ENCODE results near the gene HACL1.

HACL1 gene

GRCh38 chr3:15522016-15522415 is 79.4 kb downstream of the HACL1 start (continued):
- TF ChIP-seq, protein P1, sequence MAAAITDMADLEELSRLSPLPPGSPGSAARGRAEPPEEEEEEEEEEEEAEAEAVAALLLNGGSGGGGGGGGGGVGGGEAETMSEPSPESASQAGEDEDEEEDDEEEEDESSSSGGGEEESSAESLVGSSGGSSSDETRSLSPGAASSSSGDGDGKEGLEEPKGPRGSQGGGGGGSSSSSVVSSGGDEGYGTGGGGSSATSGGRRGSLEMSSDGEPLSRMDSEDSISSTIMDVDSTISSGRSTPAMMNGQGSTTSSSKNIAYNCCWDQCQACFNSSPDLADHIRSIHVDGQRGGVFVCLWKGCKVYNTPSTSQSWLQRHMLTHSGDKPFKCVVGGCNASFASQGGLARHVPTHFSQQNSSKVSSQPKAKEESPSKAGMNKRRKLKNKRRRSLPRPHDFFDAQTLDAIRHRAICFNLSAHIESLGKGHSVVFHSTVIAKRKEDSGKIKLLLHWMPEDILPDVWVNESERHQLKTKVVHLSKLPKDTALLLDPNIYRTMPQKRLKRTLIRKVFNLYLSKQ (tag by site-specific recombination; IDR thresholded peaks at IDR 0.05; ENCODE audit: borderline replicate concordance) = no peak
- no peak for TF ChIP-seq GLI2 (tag by site-specific recombination; IDR thresholded peaks at IDR 0.05; ENCODE audit: borderline replicate concordance, low read depth)

GRCh38 chr3:15521573-15521965 is 79.8 kb downstream of the HACL1 start, which contains the start of gene COLQ:
COLQ (minus strand) TSS chr3:15521706; CDS start chr3:15521625, 81 bp downstream.
- no peak within 1 kb of the TSS for H3K27ac ChIP-seq (ENCODE audit: extremely low read depth, low read depth, low read length)
- H3K4me3 ChIP-seq (ENCODE audit: low read depth, low read length) = no peak within 1 kb of the TSS
- H3K9me3 ChIP-seq (ENCODE audit: control insufficient read depth, insufficient read depth, low read depth, low read length) = no peaks in the 10 kb centered on the region
- POLR2A ChIA-PET = no interaction called here
- no peak for TF ChIP-seq ZNF610 (tag by site-specific recombination; IDR thresholded peaks at IDR 0.05; ENCODE audit: borderline replicate concordance)
- no peak for TF ChIP-seq ZSCAN30 (tag by site-specific recombination; IDR thresholded peaks at IDR 0.05)
- no peak for TF ChIP-seq ZNF354C (tag by site-specific recombination; IDR thresholded peaks at IDR 0.05; ENCODE audit: borderline replicate concordance, low read depth)
- TF ChIP-seq, protein P2, sequence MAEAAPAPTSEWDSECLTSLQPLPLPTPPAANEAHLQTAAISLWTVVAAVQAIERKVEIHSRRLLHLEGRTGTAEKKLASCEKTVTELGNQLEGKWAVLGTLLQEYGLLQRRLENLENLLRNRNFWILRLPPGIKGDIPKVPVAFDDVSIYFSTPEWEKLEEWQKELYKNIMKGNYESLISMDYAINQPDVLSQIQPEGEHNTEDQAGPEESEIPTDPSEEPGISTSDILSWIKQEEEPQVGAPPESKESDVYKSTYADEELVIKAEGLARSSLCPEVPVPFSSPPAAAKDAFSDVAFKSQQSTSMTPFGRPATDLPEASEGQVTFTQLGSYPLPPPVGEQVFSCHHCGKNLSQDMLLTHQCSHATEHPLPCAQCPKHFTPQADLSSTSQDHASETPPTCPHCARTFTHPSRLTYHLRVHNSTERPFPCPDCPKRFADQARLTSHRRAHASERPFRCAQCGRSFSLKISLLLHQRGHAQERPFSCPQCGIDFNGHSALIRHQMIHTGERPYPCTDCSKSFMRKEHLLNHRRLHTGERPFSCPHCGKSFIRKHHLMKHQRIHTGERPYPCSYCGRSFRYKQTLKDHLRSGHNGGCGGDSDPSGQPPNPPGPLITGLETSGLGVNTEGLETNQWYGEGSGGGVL (tag by site-specific recombination; IDR thresholded peaks at IDR 0.05) = peak; percentile 73
- peak; percentile 57 for TF ChIP-seq ZSCAN4 (tag by site-specific recombination; IDR thresholded peaks at IDR 0.05)
- no peak for TF ChIP-seq ZNF670 (tag by site-specific recombination; IDR thresholded peaks at IDR 0.05; ENCODE audit: low read depth)
- no peak for TF ChIP-seq EGR2 (tag by site-specific recombination; IDR thresholded peaks at IDR 0.05; ENCODE audit: low read depth)
- no peak for TF ChIP-seq ZNF843 (tag by site-specific recombination; IDR thresholded peaks at IDR 0.05)
- H3K36me3 ChIP-seq (ENCODE audit: control insufficient read depth in 2 of 2, insufficient read depth in 1 of 2, low read length in 2 of 2) = no peaks in the 10 kb centered on the region
- CTCF ChIA-PET = no interaction called here
- no peaks in the 10 kb centered on the region for H3K4me1 ChIP-seq (ENCODE audit: control insufficient read depth, insufficient read depth, low read length)

DNA sequence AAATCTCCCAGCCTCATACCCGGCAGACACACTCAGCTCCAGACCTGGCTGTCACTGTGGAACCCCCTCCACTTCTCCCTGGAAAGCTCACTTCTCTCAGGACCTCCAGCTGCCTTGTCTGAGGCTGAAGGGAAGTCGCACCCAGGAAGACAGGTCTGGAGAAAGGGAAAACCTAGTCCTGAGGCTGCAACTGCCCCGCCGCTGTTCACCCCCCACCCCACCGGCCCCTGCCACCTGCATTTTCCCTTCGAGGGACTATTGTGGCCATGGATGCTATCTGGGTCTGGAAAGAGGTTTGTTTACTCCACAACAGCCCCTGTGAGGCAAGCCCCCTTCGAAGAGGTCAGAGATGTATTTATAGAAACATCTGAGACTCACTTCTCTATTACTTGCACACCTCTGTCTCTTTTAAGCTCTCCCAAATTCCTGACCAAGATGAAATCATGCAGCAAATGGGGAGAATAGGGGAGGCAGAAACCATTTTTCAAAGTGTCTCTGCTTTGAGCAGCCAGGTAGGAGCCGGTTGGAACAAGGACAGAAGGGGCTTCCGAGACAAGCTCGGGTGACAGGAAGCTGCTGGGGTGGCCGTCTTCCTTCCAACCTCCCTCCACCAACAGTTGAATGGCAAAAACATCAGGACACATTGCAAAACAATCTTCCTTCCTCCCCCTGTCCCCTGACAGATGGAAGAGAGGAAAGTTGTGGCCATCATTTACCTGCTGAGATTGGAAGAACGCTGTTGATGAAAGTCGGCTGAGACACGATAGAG is 80.4 kb downstream of the HACL1 start:
- Histone ChIP-seq H3K36me3 (ENCODE audit: control insufficient read depth in 2 of 2, insufficient read depth in 1 of 2, low read length in 2 of 2) (no peaks in the 10 kb centered on the region), H3K4me3 (ENCODE audit: low read depth, low read length) (no peak overlapping the region), H3K27ac (ENCODE audit: extremely low read depth, low read depth, low read length) (no peak overlapping the region), H3K9me3 (ENCODE audit: control insufficient read depth, insufficient read depth, low read depth, low read length) (no peaks in the 10 kb centered on the region), H3K4me1 (ENCODE audit: control insufficient read depth, insufficient read depth, low read length) (no peaks in the 10 kb centered on the region)
- POLR2A ChIA-PET = no interaction called here
- CTCF ChIA-PET = no interaction called here
- TF ChIP-seq ZNF24 (tag by site-specific recombination; IDR thresholded peaks at IDR 0.05) = no peak
- no peak for TF ChIP-seq ZNF48 (tag by site-specific recombination; IDR thresholded peaks at IDR 0.05)
- TF ChIP-seq ZBTB8A (tag by site-specific recombination; IDR thresholded peaks at IDR 0.05) = no peak
- TF ChIP-seq ZNF670 (tag by site-specific recombination; IDR thresholded peaks at IDR 0.05; ENCODE audit: low read depth) = no peak
- TF ChIP-seq, protein P3, sequence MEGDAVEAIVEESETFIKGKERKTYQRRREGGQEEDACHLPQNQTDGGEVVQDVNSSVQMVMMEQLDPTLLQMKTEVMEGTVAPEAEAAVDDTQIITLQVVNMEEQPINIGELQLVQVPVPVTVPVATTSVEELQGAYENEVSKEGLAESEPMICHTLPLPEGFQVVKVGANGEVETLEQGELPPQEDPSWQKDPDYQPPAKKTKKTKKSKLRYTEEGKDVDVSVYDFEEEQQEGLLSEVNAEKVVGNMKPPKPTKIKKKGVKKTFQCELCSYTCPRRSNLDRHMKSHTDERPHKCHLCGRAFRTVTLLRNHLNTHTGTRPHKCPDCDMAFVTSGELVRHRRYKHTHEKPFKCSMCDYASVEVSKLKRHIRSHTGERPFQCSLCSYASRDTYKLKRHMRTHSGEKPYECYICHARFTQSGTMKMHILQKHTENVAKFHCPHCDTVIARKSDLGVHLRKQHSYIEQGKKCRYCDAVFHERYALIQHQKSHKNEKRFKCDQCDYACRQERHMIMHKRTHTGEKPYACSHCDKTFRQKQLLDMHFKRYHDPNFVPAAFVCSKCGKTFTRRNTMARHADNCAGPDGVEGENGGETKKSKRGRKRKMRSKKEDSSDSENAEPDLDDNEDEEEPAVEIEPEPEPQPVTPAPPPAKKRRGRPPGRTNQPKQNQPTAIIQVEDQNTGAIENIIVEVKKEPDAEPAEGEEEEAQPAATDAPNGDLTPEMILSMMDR (tag by site-specific recombination; IDR thresholded peaks at IDR 0.05) = no peak
- TF ChIP-seq, protein P4, sequence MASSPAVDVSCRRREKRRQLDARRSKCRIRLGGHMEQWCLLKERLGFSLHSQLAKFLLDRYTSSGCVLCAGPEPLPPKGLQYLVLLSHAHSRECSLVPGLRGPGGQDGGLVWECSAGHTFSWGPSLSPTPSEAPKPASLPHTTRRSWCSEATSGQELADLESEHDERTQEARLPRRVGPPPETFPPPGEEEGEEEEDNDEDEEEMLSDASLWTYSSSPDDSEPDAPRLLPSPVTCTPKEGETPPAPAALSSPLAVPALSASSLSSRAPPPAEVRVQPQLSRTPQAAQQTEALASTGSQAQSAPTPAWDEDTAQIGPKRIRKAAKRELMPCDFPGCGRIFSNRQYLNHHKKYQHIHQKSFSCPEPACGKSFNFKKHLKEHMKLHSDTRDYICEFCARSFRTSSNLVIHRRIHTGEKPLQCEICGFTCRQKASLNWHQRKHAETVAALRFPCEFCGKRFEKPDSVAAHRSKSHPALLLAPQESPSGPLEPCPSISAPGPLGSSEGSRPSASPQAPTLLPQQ (tag by site-specific recombination; IDR thresholded peaks at IDR 0.05) = no peak
- no peak for TF ChIP-seq ZNF423 (tag by site-specific recombination; IDR thresholded peaks at IDR 0.05)
- no peak for TF ChIP-seq ZNF132 (tag by site-specific recombination; IDR thresholded peaks at IDR 0.05; ENCODE audit: borderline replicate concordance)
- no peak for TF ChIP-seq TCF7L2 (IDR thresholded peaks at IDR 0.05; ENCODE audit: borderline replicate concordance, low read depth, low read length)
- no peak for TF ChIP-seq ZNF266 (tag by site-specific recombination; IDR thresholded peaks at IDR 0.05; ENCODE audit: low read depth)
- TF ChIP-seq, protein P5, sequence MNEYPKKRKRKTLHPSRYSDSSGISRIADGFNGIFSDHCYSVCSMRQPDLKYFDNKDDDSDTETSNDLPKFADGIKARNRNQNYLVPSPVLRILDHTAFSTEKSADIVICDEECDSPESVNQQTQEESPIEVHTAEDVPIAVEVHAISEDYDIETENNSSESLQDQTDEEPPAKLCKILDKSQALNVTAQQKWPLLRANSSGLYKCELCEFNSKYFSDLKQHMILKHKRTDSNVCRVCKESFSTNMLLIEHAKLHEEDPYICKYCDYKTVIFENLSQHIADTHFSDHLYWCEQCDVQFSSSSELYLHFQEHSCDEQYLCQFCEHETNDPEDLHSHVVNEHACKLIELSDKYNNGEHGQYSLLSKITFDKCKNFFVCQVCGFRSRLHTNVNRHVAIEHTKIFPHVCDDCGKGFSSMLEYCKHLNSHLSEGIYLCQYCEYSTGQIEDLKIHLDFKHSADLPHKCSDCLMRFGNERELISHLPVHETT (tag by site-specific recombination; IDR thresholded peaks at IDR 0.05) = no peak
- TF ChIP-seq ZNF776 (tag by site-specific recombination; IDR thresholded peaks at IDR 0.05; ENCODE audit: borderline replicate concordance) = no peak
- TF ChIP-seq ZNF558 (tag by site-specific recombination; IDR thresholded peaks at IDR 0.05) = no peak

Data from HEK293 (cell line).